ENCODE data around the gene EGFL8. TPM values are rescaled to one million over a fixed set of nuclear protein-coding genes. Genes with fewer than 3 reads are reported as not detected.
A peak's percentile ranks its signal among the peaks of the same experiment; 100 is the strongest.

The EGFL8 gene
- total and polyA plus RNA-seq, 9 of the 15 experiments (the other 6 are each of a cell fraction or from before 2014, with no cell fraction given) = 2.2 to 47.4 (median 14.2) TPM

DNA sequence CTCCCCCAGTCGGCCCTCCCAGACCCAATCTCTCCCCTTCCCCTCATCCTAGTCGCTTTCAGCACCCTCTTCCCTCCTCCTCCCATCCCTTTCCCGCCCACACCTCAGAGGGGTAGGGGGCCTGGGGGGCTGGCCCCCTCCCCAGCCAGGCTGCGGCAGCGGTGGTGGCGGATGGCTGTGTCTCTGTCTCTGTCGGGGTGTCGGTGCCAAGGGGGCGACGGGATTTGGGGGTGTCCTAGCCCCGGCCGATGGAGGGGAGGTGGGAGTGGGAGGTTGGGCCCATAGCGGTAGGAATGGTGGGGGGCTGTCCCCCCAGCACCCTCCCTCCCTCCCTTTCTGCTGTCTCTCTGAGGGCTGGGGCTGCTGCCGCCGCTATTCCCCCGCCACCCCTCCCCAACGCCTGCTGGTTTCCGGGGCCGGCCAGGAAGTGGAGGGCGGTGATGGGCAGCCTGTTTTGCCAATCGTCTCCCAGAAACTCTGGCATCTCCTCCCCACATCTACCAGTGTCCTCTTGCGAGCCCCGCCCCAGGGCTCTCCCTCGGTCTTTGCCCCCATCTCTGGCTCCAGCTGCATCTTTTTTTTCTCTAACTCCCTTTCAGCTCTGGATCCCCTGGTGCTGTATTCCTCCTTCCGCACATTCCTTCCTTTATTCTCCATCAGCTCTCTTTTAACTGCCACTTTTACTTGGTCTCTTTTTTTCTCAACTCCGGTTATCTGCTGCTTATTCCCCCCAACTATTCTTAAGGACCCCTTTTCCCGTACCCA is 11.5 kb downstream of the EGFL8 start, which contains the start of gene AGPAT1 (continued):
- TF ChIP-seq, protein P1, sequence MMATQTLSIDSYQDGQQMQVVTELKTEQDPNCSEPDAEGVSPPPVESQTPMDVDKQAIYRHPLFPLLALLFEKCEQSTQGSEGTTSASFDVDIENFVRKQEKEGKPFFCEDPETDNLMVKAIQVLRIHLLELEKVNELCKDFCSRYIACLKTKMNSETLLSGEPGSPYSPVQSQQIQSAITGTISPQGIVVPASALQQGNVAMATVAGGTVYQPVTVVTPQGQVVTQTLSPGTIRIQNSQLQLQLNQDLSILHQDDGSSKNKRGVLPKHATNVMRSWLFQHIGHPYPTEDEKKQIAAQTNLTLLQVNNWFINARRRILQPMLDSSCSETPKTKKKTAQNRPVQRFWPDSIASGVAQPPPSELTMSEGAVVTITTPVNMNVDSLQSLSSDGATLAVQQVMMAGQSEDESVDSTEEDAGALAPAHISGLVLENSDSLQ (IDR thresholded peaks at IDR 0.05) = peak; percentile 100
- no peak for TF ChIP-seq DDX20 (tag; IDR thresholded peaks at IDR 0.05; ENCODE audit: low read depth)
- no peak for TF ChIP-seq SREBF2 (CRISPR knock-in tag; IDR thresholded peaks at IDR 0.05)
- TF ChIP-seq ETV1 (tag; conservative IDR thresholded peaks at IDR 0.05; ENCODE audit: low read depth) = peak; percentile 75
- no peak for TF ChIP-seq KAT8 (IDR thresholded peaks at IDR 0.05; ENCODE audit: low read depth)
- peak in 1 of 2 experiments; percentile 94 for TF ChIP-seq MAZ (CRISPR knock-in tag; conservative IDR thresholded peaks at IDR 0.05 in 1 of 2, IDR thresholded peaks at IDR 0.05 in 1 of 2)
- TF ChIP-seq SMARCA5 (IDR thresholded peaks at IDR 0.05) = peak; percentile 77; the same call in 1 of the 2 replicates
- TF ChIP-seq MED1 (CRISPR knock-in tag; IDR thresholded peaks at IDR 0.05; ENCODE audit: borderline replicate concordance) = no peak
- TF ChIP-seq PRMT5 (CRISPR knock-in tag; IDR thresholded peaks at IDR 0.05) = no peak
- peak; percentile 32 for TF ChIP-seq TBP (optimal IDR thresholded peaks at IDR 0.05; ENCODE audit: low read depth, low read length)
- peak; percentile 77 for TF ChIP-seq RBFOX2 (IDR thresholded peaks at IDR 0.05; ENCODE audit: low read depth, low read length)
- TF ChIP-seq SNIP1 (IDR thresholded peaks at IDR 0.05; ENCODE audit: low read depth) = peak; percentile 50; the same call in 1 of the 2 replicates
- TF ChIP-seq, protein P2, sequence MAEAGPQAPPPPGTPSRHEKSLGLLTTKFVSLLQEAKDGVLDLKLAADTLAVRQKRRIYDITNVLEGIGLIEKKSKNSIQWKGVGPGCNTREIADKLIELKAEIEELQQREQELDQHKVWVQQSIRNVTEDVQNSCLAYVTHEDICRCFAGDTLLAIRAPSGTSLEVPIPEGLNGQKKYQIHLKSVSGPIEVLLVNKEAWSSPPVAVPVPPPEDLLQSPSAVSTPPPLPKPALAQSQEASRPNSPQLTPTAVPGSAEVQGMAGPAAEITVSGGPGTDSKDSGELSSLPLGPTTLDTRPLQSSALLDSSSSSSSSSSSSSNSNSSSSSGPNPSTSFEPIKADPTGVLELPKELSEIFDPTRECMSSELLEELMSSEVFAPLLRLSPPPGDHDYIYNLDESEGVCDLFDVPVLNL (CRISPR knock-in tag; IDR thresholded peaks at IDR 0.05; ENCODE audit: low read depth) = no peak
- no peak for TF ChIP-seq SMAD3 (CRISPR knock-in tag; conservative IDR thresholded peaks at IDR 0.05)
- TF ChIP-seq, protein P3, sequence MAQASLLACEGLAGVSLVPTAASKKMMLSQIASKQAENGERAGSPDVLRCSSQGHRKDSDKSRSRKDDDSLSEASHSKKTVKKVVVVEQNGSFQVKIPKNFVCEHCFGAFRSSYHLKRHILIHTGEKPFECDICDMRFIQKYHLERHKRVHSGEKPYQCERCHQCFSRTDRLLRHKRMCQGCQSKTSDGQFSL (CRISPR knock-in tag; IDR thresholded peaks at IDR 0.05) = no peak
- TF ChIP-seq, protein P3 (tag; IDR thresholded peaks at IDR 0.05) = 0 out of 4 replicates have a peak, but pooled peaks of 1 of the 2 experiments have one; percentile 33
- no peak for TF ChIP-seq TEAD1 (CRISPR knock-in tag; IDR thresholded peaks at IDR 0.05)
- TF ChIP-seq DNMT1 (IDR thresholded peaks at IDR 0.05) = peak; percentile 92; the same call in 1 of the 2 replicates
- TF ChIP-seq, protein P4, sequence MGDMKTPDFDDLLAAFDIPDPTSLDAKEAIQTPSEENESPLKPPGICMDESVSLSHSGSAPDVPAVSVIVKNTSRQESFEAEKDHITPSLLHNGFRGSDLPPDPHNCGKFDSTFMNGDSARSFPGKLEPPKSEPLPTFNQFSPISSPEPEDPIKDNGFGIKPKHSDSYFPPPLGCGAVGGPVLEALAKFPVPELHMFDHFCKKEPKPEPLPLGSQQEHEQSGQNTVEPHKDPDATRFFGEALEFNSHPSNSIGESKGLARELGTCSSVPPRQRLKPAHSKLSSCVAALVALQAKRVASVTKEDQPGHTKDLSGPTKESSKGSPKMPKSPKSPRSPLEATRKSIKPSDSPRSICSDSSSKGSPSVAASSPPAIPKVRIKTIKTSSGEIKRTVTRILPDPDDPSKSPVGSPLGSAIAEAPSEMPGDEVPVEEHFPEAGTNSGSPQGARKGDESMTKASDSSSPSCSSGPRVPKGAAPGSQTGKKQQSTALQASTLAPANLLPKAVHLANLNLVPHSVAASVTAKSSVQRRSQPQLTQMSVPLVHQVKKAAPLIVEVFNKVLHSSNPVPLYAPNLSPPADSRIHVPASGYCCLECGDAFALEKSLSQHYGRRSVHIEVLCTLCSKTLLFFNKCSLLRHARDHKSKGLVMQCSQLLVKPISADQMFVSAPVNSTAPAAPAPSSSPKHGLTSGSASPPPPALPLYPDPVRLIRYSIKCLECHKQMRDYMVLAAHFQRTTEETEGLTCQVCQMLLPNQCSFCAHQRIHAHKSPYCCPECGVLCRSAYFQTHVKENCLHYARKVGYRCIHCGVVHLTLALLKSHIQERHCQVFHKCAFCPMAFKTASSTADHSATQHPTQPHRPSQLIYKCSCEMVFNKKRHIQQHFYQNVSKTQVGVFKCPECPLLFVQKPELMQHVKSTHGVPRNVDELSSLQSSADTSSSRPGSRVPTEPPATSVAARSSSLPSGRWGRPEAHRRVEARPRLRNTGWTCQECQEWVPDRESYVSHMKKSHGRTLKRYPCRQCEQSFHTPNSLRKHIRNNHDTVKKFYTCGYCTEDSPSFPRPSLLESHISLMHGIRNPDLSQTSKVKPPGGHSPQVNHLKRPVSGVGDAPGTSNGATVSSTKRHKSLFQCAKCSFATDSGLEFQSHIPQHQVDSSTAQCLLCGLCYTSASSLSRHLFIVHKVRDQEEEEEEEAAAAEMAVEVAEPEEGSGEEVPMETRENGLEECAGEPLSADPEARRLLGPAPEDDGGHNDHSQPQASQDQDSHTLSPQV (IDR thresholded peaks at IDR 0.05) = no peak
- peak; percentile 66 for TF ChIP-seq CHD1 (IDR thresholded peaks at IDR 0.05; ENCODE audit: low read length)
- 0 out of 2 replicates have a peak, but pooled peaks have one; percentile 46 for TF ChIP-seq LEF1 (IDR thresholded peaks at IDR 0.05)

All from K562 (cell line).